OCI-M1 (cell line): ENCODE results near the gene CMTM8.

Experiments used
- DNase-seq: peaks from one replicate; lab custom pipeline; 2025; lab: John Stamatoyannopoulos, UW

CMTM8 gene

GRCh38 chr3:32307591-32307990 is 69.1 kb downstream of the CMTM8 start:
- DNase-seq = no peak

GRCh38 chr3:32308378-32308777 is 69.9 kb downstream of the CMTM8 start:
- DNase-seq = no peak

GRCh38 chr3:32309654-32310242 is 71.3 kb downstream of the CMTM8 start:
- no peak for DNase-seq

GRCh38 chr3:32310336-32310735 is 71.9 kb downstream of the CMTM8 start:
- no peak for DNase-seq

- DNase-seq = no peak
Measured at GRCh38 chr3:32310918-32311839, 72.7 kb downstream of the CMTM8 start.

- no peak for DNase-seq
Measured at GRCh38 chr3:32312251-32312650, 73.8 kb downstream of the CMTM8 start.

GRCh38 chr3:32313169-32313568 is 74.7 kb downstream of the CMTM8 start:
- no peak for DNase-seq

GRCh38 chr3:32313723-32314473 is 75.4 kb downstream of the CMTM8 start:
- no peak for DNase-seq

- DNase-seq = no peak
Measured at GRCh38 chr3:32315441-32315840, 77.0 kb downstream of the CMTM8 start.

- DNase-seq = no peak
Measured at GRCh38 chr3:32316319-32316718, 77.8 kb downstream of the CMTM8 start.

GRCh38 chr3:32316976-32317375 is 78.5 kb downstream of the CMTM8 start:
- no peak for DNase-seq

GRCh38 chr3:32319607-32320006 is 81.1 kb downstream of the CMTM8 start:
- DNase-seq = no peak

GRCh38 chr3:32320080-32320479 is 81.6 kb downstream of the CMTM8 start:
- DNase-seq = no peak

- no peak for DNase-seq
Measured at GRCh38 chr3:32321095-32321790, 82.8 kb downstream of the CMTM8 start.

GRCh38 chr3:32322311-32322710 is 83.8 kb downstream of the CMTM8 start:
- DNase-seq = no peak

- no peak for DNase-seq
Measured at GRCh38 chr3:32323604-32324003, 85.1 kb downstream of the CMTM8 start.

- DNase-seq = no peak
Measured at GRCh38 chr3:32325201-32325600, 86.7 kb downstream of the CMTM8 start.

GRCh38 chr3:32325927-32326326 is 87.4 kb downstream of the CMTM8 start:
- no peak for DNase-seq

GRCh38 chr3:32326795-32327194 is 88.3 kb downstream of the CMTM8 start:
- DNase-seq = no peak

- peak; percentile 51 for DNase-seq
Measured at GRCh38 chr3:32334675-32335074, 96.2 kb downstream of the CMTM8 start.

GRCh38 chr3:32335365-32336112 is 97.1 kb downstream of the CMTM8 start:
- no peak for DNase-seq
